ENCODE data around the gene MLST8. TPM values are rescaled to one million over a fixed set of nuclear protein-coding genes. Genes with fewer than 3 reads are reported as not detected.

Gene MLST8
- total and polyA plus RNA-seq, 2 donors (not counting 1 experiment from before 2014, with no cell fraction given): 36.1 to 112 TPM

DNA sequence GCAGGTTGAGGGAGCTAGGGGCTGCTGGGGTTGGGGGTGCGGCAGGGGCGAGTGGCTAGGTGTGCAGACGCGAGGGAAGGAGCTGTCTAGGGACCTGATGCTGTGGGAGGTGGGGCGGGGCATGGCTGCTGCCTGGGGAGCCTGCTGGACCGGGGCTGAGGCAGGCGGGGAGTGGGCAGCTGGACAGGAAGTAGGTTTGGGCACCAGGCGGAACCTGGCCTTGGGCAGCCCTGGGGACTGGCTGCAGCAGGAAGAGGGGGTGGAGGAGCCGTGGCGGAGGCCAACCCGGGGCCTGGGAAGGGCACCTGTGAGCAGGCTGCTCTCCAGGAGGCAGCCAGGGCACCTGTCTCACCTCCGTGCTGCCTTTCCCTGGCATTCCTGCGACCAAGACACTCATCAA is 25.1 kb downstream of the MLST8 start:
- Histone ChIP-seq H2AFZ (ENCODE audit: insufficient read depth, low read depth, low read length, poor library complexity, severe bottlenecking) (no peak overlapping the region), H3K4me3 (ENCODE audit: control extremely low read depth in 1 of 5, extremely low read depth in 1 of 5, insufficient read depth in 1 of 5, low read depth in 2 of 5, low read length in 4 of 5) (no peak overlapping the region), H3K9ac (ENCODE audit: low read length) (no peak overlapping the region), H3K4me1 (ENCODE audit: control insufficient read depth in 2 of 2, insufficient read depth in 2 of 2, low read length in 2 of 2) (no peaks in the 10 kb centered on the region), H3K27ac (ENCODE audit: low read length in 2 of 2) (no peak overlapping the region), H3K79me2 (ENCODE audit: control insufficient read depth, insufficient read depth, low read length) (peaks cover 29% of the 10 kb centered on the region), H3K27me3 (replicated peaks in 1 of 4; ENCODE audit: control extremely low read depth in 1 of 4, control insufficient read depth in 3 of 4, insufficient read depth in 4 of 4, low read length in 3 of 4) (no peaks in the 10 kb centered on the region), H3K36me3 (replicated peaks in 1 of 2; ENCODE audit: control extremely low read depth in 1 of 2, control insufficient read depth in 1 of 2, extremely low read depth in 1 of 2, insufficient read depth in 2 of 2, low read length in 1 of 2) (peaks cover 0 to 60% of the 10 kb centered on the region in 2 experiments), H4K20me1 (ENCODE audit: control insufficient read depth, insufficient read depth, low read length, poor library complexity, severe bottlenecking) (peaks cover 43% of the 10 kb centered on the region), H3K4me2 (replicated peaks; ENCODE audit: low read depth, low read length, poor library complexity, severe bottlenecking) (no peak overlapping the region), H3K9me3 (ENCODE audit: control extremely low read depth in 1 of 3, control insufficient read depth in 2 of 3, insufficient read depth in 1 of 3, low read length in 2 of 3) (no peaks in the 10 kb centered on the region)
- Mint-ChIP-seq H3K27me3 (peaks cover under 1% of the 10 kb centered on the region), H3K4me3 (no peak overlapping the region), H3K27ac (no peak overlapping the region), H3K4me1 (peaks cover 8% of the 10 kb centered on the region), H3K9me3 (ENCODE audit: insufficient read depth) (no peaks in the 10 kb centered on the region)
- WGBS (ENCODE audit: insufficient coverage): 98% methylated on average over 12 of the region's 13 CpGs
- DNase-seq (no peak), ATAC-seq (ENCODE audit: low read depth) (no peak)
- TF ChIP-seq, protein P1, sequence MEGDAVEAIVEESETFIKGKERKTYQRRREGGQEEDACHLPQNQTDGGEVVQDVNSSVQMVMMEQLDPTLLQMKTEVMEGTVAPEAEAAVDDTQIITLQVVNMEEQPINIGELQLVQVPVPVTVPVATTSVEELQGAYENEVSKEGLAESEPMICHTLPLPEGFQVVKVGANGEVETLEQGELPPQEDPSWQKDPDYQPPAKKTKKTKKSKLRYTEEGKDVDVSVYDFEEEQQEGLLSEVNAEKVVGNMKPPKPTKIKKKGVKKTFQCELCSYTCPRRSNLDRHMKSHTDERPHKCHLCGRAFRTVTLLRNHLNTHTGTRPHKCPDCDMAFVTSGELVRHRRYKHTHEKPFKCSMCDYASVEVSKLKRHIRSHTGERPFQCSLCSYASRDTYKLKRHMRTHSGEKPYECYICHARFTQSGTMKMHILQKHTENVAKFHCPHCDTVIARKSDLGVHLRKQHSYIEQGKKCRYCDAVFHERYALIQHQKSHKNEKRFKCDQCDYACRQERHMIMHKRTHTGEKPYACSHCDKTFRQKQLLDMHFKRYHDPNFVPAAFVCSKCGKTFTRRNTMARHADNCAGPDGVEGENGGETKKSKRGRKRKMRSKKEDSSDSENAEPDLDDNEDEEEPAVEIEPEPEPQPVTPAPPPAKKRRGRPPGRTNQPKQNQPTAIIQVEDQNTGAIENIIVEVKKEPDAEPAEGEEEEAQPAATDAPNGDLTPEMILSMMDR (IDR thresholded peaks at IDR 0.05): no peak
- no peak for TF ChIP-seq EZH2 (IDR thresholded peaks at IDR 0.05; ENCODE audit: borderline replicate concordance, insufficient read depth, low read depth, low read length, poor library complexity, severe bottlenecking)
- ChIA-PET POLR2A (no interaction called here), CTCF (no interaction called here)
- intact Hi-C loops (cut with micrococcal nuclease): no loop called here

DNA sequence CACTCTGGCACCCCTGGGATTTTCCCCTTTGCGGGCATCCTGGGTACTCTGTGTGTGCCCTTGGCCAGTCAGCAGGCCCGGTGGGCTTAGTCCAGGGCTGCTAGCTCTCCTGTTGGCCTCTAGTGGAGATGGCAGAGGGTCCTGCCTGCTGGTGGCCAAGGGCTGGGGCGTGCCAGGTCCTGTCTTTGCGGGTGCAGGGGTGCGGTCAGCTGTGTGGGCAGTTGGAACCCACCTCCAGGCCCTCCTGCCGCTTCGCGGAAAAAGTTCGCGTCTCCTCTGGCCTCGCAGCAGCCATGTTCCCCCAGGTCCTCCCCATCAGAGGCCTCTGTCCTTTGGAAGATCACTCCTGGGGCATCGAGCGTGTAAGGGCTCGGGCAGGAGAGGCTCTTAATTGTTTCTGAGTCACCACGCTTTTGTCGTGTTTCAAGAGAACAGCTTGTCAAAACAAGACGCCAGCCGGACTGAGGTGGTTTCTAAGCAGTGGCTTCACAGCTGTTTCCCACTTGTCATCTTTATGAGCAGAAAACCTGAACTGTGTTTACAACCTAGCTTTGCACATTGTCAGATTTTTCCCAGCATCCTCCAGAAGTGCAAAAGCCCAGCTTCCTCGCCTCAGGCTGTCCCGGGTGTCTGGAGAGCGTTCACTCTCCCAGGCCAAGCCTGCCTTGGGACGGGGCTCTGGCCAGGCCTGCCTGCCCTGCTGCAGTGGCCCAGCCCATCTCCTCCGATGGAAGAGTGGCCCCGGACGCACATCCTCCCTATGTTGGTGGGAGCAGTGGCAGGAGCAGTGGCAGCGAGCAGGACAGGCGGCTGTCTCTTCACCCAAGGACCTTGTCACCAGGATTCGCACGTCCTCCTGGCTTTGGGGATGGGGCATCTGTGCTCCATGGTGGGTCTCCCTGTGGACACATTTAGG is 26.0 kb downstream of the MLST8 start:
- no peak for ATAC-seq (ENCODE audit: low read depth)

More for the DNA sequence above, 26.0 kb downstream of the MLST8 start:
- DNase-seq: no peak
- H3K27ac ChIP-seq (ENCODE audit: low read length in 2 of 2): no peak overlapping the region
- peaks cover 24% of the 10 kb centered on the region for H3K79me2 ChIP-seq (ENCODE audit: control insufficient read depth, insufficient read depth, low read length)
- H2AFZ ChIP-seq (ENCODE audit: insufficient read depth, low read depth, low read length, poor library complexity, severe bottlenecking): no peak overlapping the region
- ChIA-PET CTCF (no interaction called here), POLR2A (no interaction called here)
- no peaks in the 10 kb centered on the region for H3K9me3 ChIP-seq (ENCODE audit: control extremely low read depth in 1 of 3, control insufficient read depth in 2 of 3, insufficient read depth in 1 of 3, low read length in 2 of 3)
- H4K20me1 ChIP-seq (ENCODE audit: control insufficient read depth, insufficient read depth, low read length, poor library complexity, severe bottlenecking): peaks cover 52% of the 10 kb centered on the region
- Mint-ChIP-seq H3K4me3 (no peak overlapping the region), H3K27ac (no peak overlapping the region), H3K4me1 (peaks cover 3% of the 10 kb centered on the region), H3K9me3 (ENCODE audit: insufficient read depth) (no peaks in the 10 kb centered on the region), H3K27me3 (peaks cover 3% of the 10 kb centered on the region)
- no peak for TF ChIP-seq EZH2 (IDR thresholded peaks at IDR 0.05; ENCODE audit: borderline replicate concordance, insufficient read depth, low read depth, low read length, poor library complexity, severe bottlenecking)
- TF ChIP-seq, protein P1 (IDR thresholded peaks at IDR 0.05): no peak
- intact Hi-C loops (cut with micrococcal nuclease): no loop called here
- H3K9ac ChIP-seq (ENCODE audit: low read length): no peak overlapping the region
- H3K4me2 ChIP-seq (replicated peaks; ENCODE audit: low read depth, low read length, poor library complexity, severe bottlenecking): no peak overlapping the region
- H3K4me3 ChIP-seq (ENCODE audit: control extremely low read depth in 1 of 5, extremely low read depth in 1 of 5, insufficient read depth in 1 of 5, low read depth in 2 of 5, low read length in 4 of 5): no peak overlapping the region
- H3K27me3 ChIP-seq (replicated peaks in 1 of 4; ENCODE audit: control extremely low read depth in 1 of 4, control insufficient read depth in 3 of 4, insufficient read depth in 4 of 4, low read length in 3 of 4): peaks cover 0 to 8% (median 2%) of the 10 kb centered on the region in 4 experiments
- H3K4me1 ChIP-seq (ENCODE audit: control insufficient read depth in 2 of 2, insufficient read depth in 2 of 2, low read length in 2 of 2): peaks cover 3 to 4% of the 10 kb centered on the region in 2 donors
- H3K36me3 ChIP-seq (replicated peaks in 1 of 2; ENCODE audit: control extremely low read depth in 1 of 2, control insufficient read depth in 1 of 2, extremely low read depth in 1 of 2, insufficient read depth in 2 of 2, low read length in 1 of 2): peaks cover 0 to 64% of the 10 kb centered on the region in 2 experiments
- WGBS (ENCODE audit: insufficient coverage): 95% methylated on average over 29 of the region's 29 CpGs

Data from B cell (primary cell).